Transverse colon (tissue), 4 donors: ENCODE data around the gene ETHE1.

Source experiments
- CTCF ChIP-seq, 5 experiments: fragments of 200-600 bp in 3 of 5; fragments of 450-650 bp in 2 of 5; sonication (generic) in 3 of 5; IDR thresholded peaks; 1 replicate in 2 of 5; 2 replicates in 3 of 5; pipeline ENCODE4 v1.5.1; 2016 to 2017; ENCODE audit warnings: antibody characterized with exemption in 5 of 5, inconsistent platforms in 3 of 5, mild to moderate bottlenecking in 2 of 5, moderate library complexity in 1 of 5
- POLR2A ChIP-seq: fragments of 450-650 bp; IDR thresholded peaks from one replicate; pipeline ENCODE4 v1.6.1; 2016; ENCODE audit warnings: antibody characterized with exemption, mild to moderate bottlenecking, moderate library complexity
- POLR2AphosphoS5 ChIP-seq, 3 donors: sonication (generic); formaldehyde crosslinking; IDR thresholded peaks; one replicate each; pipeline ENCODE4 v1.6.1; 2016; ENCODE audit warnings: antibody characterized with exemption in 3 of 3

- TF ChIP-seq CTCF (IDR thresholded peaks at IDR 0.05) (no peak), POLR2A (no peak), POLR2AphosphoS5 (IDR thresholded peaks at IDR 0.05) (no peak)
Observed at GRCh38 chr19:43505941-43506340, 21.1 kb downstream of the ETHE1 start.
